ENCODE data around the gene HPSE.
A peak's percentile ranks its signal among the peaks of the same experiment; 100 is the strongest.
"Not testable (repeated sequence)": the region's sequence is repeated elsewhere in the genome, so short reads cannot be mapped to it uniquely, and the experiment has no call there.

Gene HPSE

GRCh38 chr4:83335701-83336100 lies 1.1 kb upstream of the HPSE start:
- intact Hi-C loops (cut with DNase I): no loop called here
- no peak for DNase-seq

GRCh38 chr4:83331956-83332355 lies 2.7 kb downstream of the HPSE start:
- intact Hi-C loops (cut with DNase I): no loop called here
- no peak for DNase-seq

GRCh38 chr4:83329521-83330110 lies 5.0 kb downstream of the HPSE start:
- DNase-seq: no peak
- intact Hi-C loops (cut with DNase I): no loop called here

GRCh38 chr4:83328521-83329187 lies 6.0 kb downstream of the HPSE start:
- DNase-seq: no peak

GRCh38 chr4:83326546-83326945 lies 8.1 kb downstream of the HPSE start:
- intact Hi-C loops (cut with DNase I): no loop called here
- DNase-seq: peak in 1 of 10 donors; percentile 77

More at GRCh38 chr4:83328521-83329187, 6.0 kb downstream of the HPSE start:
- intact Hi-C loops (cut with DNase I): no loop called here

GRCh38 chr4:83325306-83325705 lies 9.3 kb downstream of the HPSE start:
- intact Hi-C loops (cut with DNase I): not testable (repeated sequence)

GRCh38 chr4:83323136-83323535 lies 11.5 kb downstream of the HPSE start:
- intact Hi-C loops (cut with DNase I): no loop called here
- DNase-seq: no peak

More at GRCh38 chr4:83325306-83325705, 9.3 kb downstream of the HPSE start:
- not testable (repeated sequence) for DNase-seq

- intact Hi-C loops (cut with DNase I): no loop called here
- peak in 7 of 10 donors; percentile 15 to 89 (median 39) for DNase-seq
Measured at GRCh38 chr4:83320548-83320947, 14.1 kb downstream of the HPSE start.

GRCh38 chr4:83318666-83319065 lies 16.0 kb downstream of the HPSE start:
- intact Hi-C loops (cut with DNase I): no loop called here
- DNase-seq: no peak

- DNase-seq: no peak
- intact Hi-C loops (cut with DNase I): no loop called here
Measured at GRCh38 chr4:83317671-83318070, 17.0 kb downstream of the HPSE start.

GRCh38 chr4:83316459-83317165 lies 18.0 kb downstream of the HPSE start:
- intact Hi-C loops (cut with DNase I): no loop called here
- no peak for DNase-seq

- intact Hi-C loops (cut with DNase I): no loop called here
- no peak for DNase-seq
Measured at GRCh38 chr4:83315341-83315870, 19.2 kb downstream of the HPSE start.

GRCh38 chr4:83308672-83309071 lies 26.0 kb downstream of the HPSE start:
- no peak for DNase-seq
- intact Hi-C loops (cut with DNase I): no loop called here

GRCh38 chr4:83307920-83308319 lies 26.7 kb downstream of the HPSE start:
- DNase-seq: no peak
- intact Hi-C loops (cut with DNase I): no loop called here

GRCh38 chr4:83305187-83305586 lies 29.5 kb downstream of the HPSE start:
- intact Hi-C loops (cut with DNase I): no loop called here
- DNase-seq: no peak

- intact Hi-C loops (cut with DNase I): no loop called here
- no peak for DNase-seq
Measured at GRCh38 chr4:83297548-83298260, 36.9 kb downstream of the HPSE start.

GRCh38 chr4:83293305-83294046 lies 41.2 kb downstream of the HPSE start:
- no peak for DNase-seq
- intact Hi-C loops (cut with DNase I): no loop called here

GRCh38 chr4:83290059-83290774 lies 44.4 kb downstream of the HPSE start:
- DNase-seq; intact Hi-C loops (cut with DNase I): not testable (repeated sequence)

GRCh38 chr4:83288381-83288780 lies 46.3 kb downstream of the HPSE start:
- not testable (repeated sequence) for DNase-seq
- intact Hi-C loops (cut with DNase I): loop anchor here (10.0 kb wide), 1 partner anchor 166 kb away; the partner anchor contains the start of genes HELQ and MRPS18C

Measured in posterior cingulate gyrus (tissue), 11 donors.